GM23338 (cell line): ENCODE results near the gene C10orf71.

ENCODE experiments used
- CREB1 ChIP-seq: fragments of 250-450 bp; sonication (Bioruptor Pico); IDR thresholded peaks from 2 replicates; pipeline ENCODE4 v1.5.0; 2020; ENCODE audit warnings: low read depth, mild to moderate bottlenecking, moderate library complexity
- CTCF ChIP-seq, 2 experiments: fragments of 200-600 bp in 1 of 2; sonication (generic) in 1 of 2; conservative IDR thresholded peaks; 2 replicates each; pipeline versions ENCODE4 v1.5.1 to v1.6.1; 2016 to 2017; ENCODE audit warnings: antibody characterized with exemption in 2 of 2, low read depth in 2 of 2, mild to moderate bottlenecking in 2 of 2, moderate library complexity in 1 of 2
- EZH2 ChIP-seq: fragments of 200-600 bp; sonication (generic); IDR thresholded peaks from one replicate; pipeline ENCODE4 v1.8.0; 2017; ENCODE audit warnings: antibody characterized with exemption, mild to moderate bottlenecking, low read depth; ENCODE audit not compliant: unreplicated experiment
- EZH2phosphoT487 ChIP-seq: fragments of 200-600 bp; sonication (generic); IDR thresholded peaks from one replicate; pipeline ENCODE4 v1.8.1; 2018; ENCODE audit warnings: antibody characterized with exemption; ENCODE audit not compliant: unreplicated experiment
- POLR2AphosphoS5 ChIP-seq: IDR thresholded peaks from 2 replicates; pipeline ENCODE4 v1.6.1; 2016; ENCODE audit warnings: antibody characterized with exemption, low read depth
- ZNF114 ChIP-seq: fragments of 250-450 bp; sonication (Bioruptor Pico); IDR thresholded peaks from 2 replicates; pipeline ENCODE4 v1.5.0; 2020; ENCODE audit warnings: mild to moderate bottlenecking, moderate library complexity
- TF ChIP-seq, protein P1 (sequence below): IDR thresholded peaks from one replicate; pipeline ENCODE4 v1.6.1; 2018; ENCODE audit warnings: antibody characterized with exemption; ENCODE audit not compliant: unreplicated experiment
- TF ChIP-seq, protein P2 (sequence below): fragments of 250-450 bp; sonication (Bioruptor Pico); IDR thresholded peaks from 2 replicates; pipeline ENCODE4 v1.5.0; 2020; ENCODE audit warnings: mild to moderate bottlenecking, moderate library complexity

DNA sequence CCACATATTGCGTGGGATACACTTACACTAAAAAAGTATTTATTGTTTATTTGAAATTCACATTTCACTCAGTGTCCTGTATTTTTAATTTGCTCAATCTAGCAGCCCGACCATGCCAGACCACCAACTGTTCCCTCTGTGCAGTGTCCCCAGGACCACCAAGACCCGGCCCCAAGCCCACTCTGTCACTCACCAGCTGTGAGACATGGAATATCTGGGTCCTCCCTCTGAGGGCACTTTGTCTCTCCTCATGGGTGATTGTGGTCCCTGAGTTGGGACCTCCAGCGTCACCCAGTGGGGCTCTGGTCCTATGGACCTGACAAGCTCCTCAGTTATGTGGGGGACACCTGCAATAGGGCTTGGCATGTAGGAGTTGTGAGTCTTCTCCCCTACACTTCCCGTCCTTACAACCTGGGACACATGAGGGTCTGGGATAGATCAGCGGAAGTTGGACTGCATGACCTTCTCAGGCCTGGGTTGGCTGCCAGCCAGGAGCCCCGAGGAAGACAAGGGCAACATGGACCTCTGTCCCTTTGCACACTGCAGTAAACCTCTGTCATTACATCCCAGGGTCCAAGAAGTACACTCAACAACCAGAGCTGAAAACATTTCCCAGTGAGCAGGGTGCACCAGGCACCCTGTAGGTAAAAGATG is 12.1 kb downstream of the C10orf71 start:
- no peak for TF ChIP-seq EZH2
- no peak for TF ChIP-seq CTCF (conservative IDR thresholded peaks at IDR 0.05; ENCODE audit: low read depth in 2 of 2)
- TF ChIP-seq, protein P1, sequence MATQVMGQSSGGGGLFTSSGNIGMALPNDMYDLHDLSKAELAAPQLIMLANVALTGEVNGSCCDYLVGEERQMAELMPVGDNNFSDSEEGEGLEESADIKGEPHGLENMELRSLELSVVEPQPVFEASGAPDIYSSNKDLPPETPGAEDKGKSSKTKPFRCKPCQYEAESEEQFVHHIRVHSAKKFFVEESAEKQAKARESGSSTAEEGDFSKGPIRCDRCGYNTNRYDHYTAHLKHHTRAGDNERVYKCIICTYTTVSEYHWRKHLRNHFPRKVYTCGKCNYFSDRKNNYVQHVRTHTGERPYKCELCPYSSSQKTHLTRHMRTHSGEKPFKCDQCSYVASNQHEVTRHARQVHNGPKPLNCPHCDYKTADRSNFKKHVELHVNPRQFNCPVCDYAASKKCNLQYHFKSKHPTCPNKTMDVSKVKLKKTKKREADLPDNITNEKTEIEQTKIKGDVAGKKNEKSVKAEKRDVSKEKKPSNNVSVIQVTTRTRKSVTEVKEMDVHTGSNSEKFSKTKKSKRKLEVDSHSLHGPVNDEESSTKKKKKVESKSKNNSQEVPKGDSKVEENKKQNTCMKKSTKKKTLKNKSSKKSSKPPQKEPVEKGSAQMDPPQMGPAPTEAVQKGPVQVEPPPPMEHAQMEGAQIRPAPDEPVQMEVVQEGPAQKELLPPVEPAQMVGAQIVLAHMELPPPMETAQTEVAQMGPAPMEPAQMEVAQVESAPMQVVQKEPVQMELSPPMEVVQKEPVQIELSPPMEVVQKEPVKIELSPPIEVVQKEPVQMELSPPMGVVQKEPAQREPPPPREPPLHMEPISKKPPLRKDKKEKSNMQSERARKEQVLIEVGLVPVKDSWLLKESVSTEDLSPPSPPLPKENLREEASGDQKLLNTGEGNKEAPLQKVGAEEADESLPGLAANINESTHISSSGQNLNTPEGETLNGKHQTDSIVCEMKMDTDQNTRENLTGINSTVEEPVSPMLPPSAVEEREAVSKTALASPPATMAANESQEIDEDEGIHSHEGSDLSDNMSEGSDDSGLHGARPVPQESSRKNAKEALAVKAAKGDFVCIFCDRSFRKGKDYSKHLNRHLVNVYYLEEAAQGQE: no peak
- no peak for TF ChIP-seq POLR2AphosphoS5
- TF ChIP-seq ZNF114 (CRISPR knock-in tag): no peak
- TF ChIP-seq CREB1: no peak
- TF ChIP-seq EZH2phosphoT487: no peak
- TF ChIP-seq, protein P2, sequence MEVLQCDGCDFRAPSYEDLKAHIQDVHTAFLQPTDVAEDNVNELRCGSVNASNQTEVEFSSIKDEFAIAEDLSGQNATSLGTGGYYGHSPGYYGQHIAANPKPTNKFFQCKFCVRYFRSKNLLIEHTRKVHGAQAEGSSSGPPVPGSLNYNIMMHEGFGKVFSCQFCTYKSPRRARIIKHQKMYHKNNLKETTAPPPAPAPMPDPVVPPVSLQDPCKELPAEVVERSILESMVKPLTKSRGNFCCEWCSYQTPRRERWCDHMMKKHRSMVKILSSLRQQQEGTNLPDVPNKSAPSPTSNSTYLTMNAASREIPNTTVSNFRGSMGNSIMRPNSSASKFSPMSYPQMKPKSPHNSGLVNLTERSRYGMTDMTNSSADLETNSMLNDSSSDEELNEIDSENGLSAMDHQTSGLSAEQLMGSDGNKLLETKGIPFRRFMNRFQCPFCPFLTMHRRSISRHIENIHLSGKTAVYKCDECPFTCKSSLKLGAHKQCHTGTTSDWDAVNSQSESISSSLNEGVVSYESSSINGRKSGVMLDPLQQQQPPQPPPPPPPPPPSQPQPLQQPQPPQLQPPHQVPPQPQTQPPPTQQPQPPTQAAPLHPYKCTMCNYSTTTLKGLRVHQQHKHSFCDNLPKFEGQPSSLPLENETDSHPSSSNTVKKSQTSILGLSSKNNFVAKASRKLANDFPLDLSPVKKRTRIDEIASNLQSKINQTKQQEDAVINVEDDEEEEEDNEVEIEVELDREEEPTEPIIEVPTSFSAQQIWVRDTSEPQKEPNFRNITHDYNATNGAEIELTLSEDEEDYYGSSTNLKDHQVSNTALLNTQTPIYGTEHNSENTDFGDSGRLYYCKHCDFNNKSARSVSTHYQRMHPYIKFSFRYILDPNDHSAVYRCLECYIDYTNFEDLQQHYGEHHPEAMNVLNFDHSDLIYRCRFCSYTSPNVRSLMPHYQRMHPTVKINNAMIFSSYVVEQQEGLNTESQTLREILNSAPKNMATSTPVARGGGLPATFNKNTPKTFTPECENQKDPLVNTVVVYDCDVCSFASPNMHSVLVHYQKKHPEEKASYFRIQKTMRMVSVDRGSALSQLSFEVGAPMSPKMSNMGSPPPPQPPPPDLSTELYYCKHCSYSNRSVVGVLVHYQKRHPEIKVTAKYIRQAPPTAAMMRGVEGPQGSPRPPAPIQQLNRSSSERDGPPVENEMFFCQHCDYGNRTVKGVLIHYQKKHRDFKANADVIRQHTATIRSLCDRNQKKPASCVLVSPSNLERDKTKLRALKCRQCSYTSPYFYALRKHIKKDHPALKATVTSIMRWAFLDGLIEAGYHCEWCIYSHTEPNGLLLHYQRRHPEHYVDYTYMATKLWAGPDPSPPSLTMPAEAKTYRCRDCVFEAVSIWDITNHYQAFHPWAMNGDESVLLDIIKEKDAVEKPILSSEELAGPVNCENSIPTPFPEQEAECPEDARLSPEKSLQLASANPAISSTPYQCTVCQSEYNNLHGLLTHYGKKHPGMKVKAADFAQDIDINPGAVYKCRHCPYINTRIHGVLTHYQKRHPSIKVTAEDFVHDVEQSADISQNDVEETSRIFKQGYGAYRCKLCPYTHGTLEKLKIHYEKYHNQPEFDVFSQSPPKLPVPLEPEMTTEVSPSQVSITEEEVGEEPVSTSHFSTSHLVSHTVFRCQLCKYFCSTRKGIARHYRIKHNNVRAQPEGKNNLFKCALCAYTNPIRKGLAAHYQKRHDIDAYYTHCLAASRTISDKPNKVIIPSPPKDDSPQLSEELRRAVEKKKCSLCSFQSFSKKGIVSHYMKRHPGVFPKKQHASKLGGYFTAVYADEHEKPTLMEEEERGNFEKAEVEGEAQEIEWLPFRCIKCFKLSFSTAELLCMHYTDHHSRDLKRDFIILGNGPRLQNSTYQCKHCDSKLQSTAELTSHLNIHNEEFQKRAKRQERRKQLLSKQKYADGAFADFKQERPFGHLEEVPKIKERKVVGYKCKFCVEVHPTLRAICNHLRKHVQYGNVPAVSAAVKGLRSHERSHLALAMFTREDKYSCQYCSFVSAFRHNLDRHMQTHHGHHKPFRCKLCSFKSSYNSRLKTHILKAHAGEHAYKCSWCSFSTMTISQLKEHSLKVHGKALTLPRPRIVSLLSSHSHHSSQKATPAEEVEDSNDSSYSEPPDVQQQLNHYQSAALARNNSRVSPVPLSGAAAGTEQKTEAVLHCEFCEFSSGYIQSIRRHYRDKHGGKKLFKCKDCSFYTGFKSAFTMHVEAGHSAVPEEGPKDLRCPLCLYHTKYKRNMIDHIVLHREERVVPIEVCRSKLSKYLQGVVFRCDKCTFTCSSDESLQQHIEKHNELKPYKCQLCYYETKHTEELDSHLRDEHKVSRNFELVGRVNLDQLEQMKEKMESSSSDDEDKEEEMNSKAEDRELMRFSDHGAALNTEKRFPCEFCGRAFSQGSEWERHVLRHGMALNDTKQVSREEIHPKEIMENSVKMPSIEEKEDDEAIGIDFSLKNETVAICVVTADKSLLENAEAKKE (CRISPR knock-in tag): no peak
